GM12878 (cell line): ENCODE data around the gene EFNA2. TPM values are rescaled to one million over a fixed set of nuclear protein-coding genes. Genes with fewer than 3 reads are reported as not detected.

ENCODE experiments used
- ATAC-seq: fragments of 200-7000 bp; cut with Tn5 transposase; 3 replicates; pipeline ENCODE4 v1.9.1; 2020; ENCODE audit warnings: mild to moderate bottlenecking, moderate library complexity
- BruUV-seq: library from RNA; stranded (reverse); fragments of 400-500 nt; replicated peaks from 2 replicates; lab custom pipeline; 2021; lab: Mats Ljungman, UMichigan
- CTCF ChIA-PET: fragments of 300-600 bp; sonication (Branson Sonifier 250); formaldehyde crosslinking; extraction: SDS; loops from one replicate; lab custom pipeline; 2021; ENCODE audit warnings: inconsistent platforms; lab: Yijun Ruan, JAX
- POLR2A ChIA-PET: fragments of 350-600 bp; formaldehyde crosslinking; extraction: SDS; loops from one replicate; lab custom pipeline; 2021; ENCODE audit warnings: inconsistent platforms; lab: Charles Lee
- RAD21 ChIA-PET: fragments of 300-600 bp; sonication (Branson Sonifier 250); formaldehyde crosslinking; loops from one replicate; lab custom pipeline; 2023; ENCODE audit warnings: antibody characterized with exemption; ENCODE audit not compliant: unreplicated experiment; lab: Charles Lee
- SMC1A ChIA-PET: fragments of 300-600 bp; sonication (Branson Sonifier 250); formaldehyde crosslinking; loops from one replicate; lab custom pipeline; 2023; ENCODE audit not compliant: unreplicated experiment, uncharacterized antibody; lab: Charles Lee
- DNase-seq: peaks from one replicate; pipeline ENCODE4 v3.0.0-alpha.2; 2011; ENCODE audit warnings: low read depth, low spot score
- FAIRE-seq: peaks from 3 replicates; lab custom pipeline; 2011; peaks lifted over from hg19 to GRCh38; lab: Jason Lieb, UNC
- H2AFZ ChIP-seq: 2 replicates; pipeline ENCODE4 v1.6.0; 2011; ENCODE audit warnings: low read depth, low read length, control low read depth; ENCODE audit not compliant: control insufficient read depth
- H3K27ac ChIP-seq: 2 replicates; pipeline ENCODE4 v1.5.1; 2011; ENCODE audit warnings: control low read depth; ENCODE audit not compliant: control insufficient read depth, insufficient read depth
- H3K27me3 ChIP-seq, 2 experiments: replicated peaks in 1 of 2; 2 replicates each; pipeline versions ENCODE4 v1.6.0 to v1.6.1; 2011; ENCODE audit warnings: low read length in 1 of 2; ENCODE audit not compliant: control insufficient read depth in 2 of 2, insufficient read depth in 2 of 2
- H3K36me3 ChIP-seq, 2 experiments: 2 replicates each; pipeline ENCODE4 v1.5.1; 2011; ENCODE audit warnings: low read length in 1 of 2; ENCODE audit not compliant: control insufficient read depth in 2 of 2, insufficient read depth in 2 of 2
- H3K4me1 ChIP-seq: 2 replicates; pipeline ENCODE4 v1.6.1; 2011; ENCODE audit warnings: mild to moderate bottlenecking, low read length, moderate library complexity, mixed read lengths; ENCODE audit not compliant: control insufficient read depth, insufficient read depth
- H3K4me2 ChIP-seq: 2 replicates; pipeline ENCODE4 v1.6.0; 2011; ENCODE audit warnings: control low read depth; ENCODE audit not compliant: control insufficient read depth, insufficient read depth
- H3K4me3 ChIP-seq: fragments of 200-600 bp; sonication (generic); 2 replicates; pipeline ENCODE4 v1.5.1; 2016
- H3K79me2 ChIP-seq: 2 replicates; pipeline ENCODE4 v1.6.0; 2011; ENCODE audit warnings: low read length; ENCODE audit not compliant: control insufficient read depth, insufficient read depth
- H3K9ac ChIP-seq: 2 replicates; pipeline ENCODE4 v1.8.0; 2011; ENCODE audit warnings: low read length, control low read depth, mixed read lengths; ENCODE audit not compliant: control insufficient read depth, insufficient read depth
- H3K9me3 ChIP-seq: replicated peaks from 3 replicates; pipeline ENCODE4 v1.5.1; 2011; ENCODE audit warnings: mild to moderate bottlenecking, low read length; ENCODE audit not compliant: control insufficient read depth, insufficient read depth
- H4K20me1 ChIP-seq: 2 replicates; pipeline ENCODE4 v1.6.0; 2011; ENCODE audit not compliant: control insufficient read depth, insufficient read depth
- BACH1 ChIP-seq: fragments of 450-650 bp; IDR thresholded peaks from 2 replicates; pipeline ENCODE4 v1.6.1; 2017; ENCODE audit warnings: mild to moderate bottlenecking, borderline replicate concordance
- HCFC1 ChIP-seq: fragments of 150-350 bp; IDR thresholded peaks from 2 replicates; pipeline ENCODE4 v1.6.1; 2014; ENCODE audit warnings: low read length
- IKZF2 ChIP-seq, 2 experiments: fragments of 450-650 bp; IDR thresholded peaks; 2 replicates each; pipeline ENCODE4 v1.6.1; 2017; ENCODE audit warnings: mild to moderate bottlenecking in 2 of 2, moderate library complexity in 2 of 2
- JUNB ChIP-seq: IDR thresholded peaks from 2 replicates; pipeline ENCODE4 v1.6.1; 2016; ENCODE audit warnings: antibody characterized with exemption, mild to moderate bottlenecking
- MEF2A ChIP-seq: IDR thresholded peaks from 2 replicates; pipeline ENCODE4 v1.6.1; 2011; ENCODE audit warnings: low read depth, mild to moderate bottlenecking, low read length, moderate library complexity; ENCODE audit not compliant: insufficient read depth
- MXI1 ChIP-seq: fragments of 150-350 bp; IDR thresholded peaks from 2 replicates; pipeline ENCODE4 v1.6.1; 2011; ENCODE audit warnings: low read depth, mild to moderate bottlenecking, inconsistent platforms, low read length, improper control_type of control experiment
- NBN ChIP-seq: fragments of 450-650 bp; IDR thresholded peaks from 2 replicates; pipeline ENCODE4 v1.6.1; 2016
- NFYA ChIP-seq: IDR thresholded peaks from 2 replicates; pipeline ENCODE4 v1.6.1; 2011; ENCODE audit warnings: low read depth, mild to moderate bottlenecking, low read length, improper control_type of control experiment, borderline replicate concordance
- PML ChIP-seq: IDR thresholded peaks from 2 replicates; pipeline ENCODE4 v1.6.1; 2012; ENCODE audit warnings: low read length, inconsistent platforms
- POLR2A ChIP-seq: IDR thresholded peaks from 2 replicates; pipeline ENCODE4 v1.6.1; 2011; ENCODE audit warnings: low read depth, mild to moderate bottlenecking, low read length
- POLR2AphosphoS5 ChIP-seq: IDR thresholded peaks from 2 replicates; pipeline ENCODE4 v1.6.1; 2011; ENCODE audit warnings: mild to moderate bottlenecking, low read length, inconsistent platforms
- RBBP5 ChIP-seq: fragments of 200-600 bp; sonication (generic); conservative IDR thresholded peaks from 2 replicates; pipeline ENCODE4 v1.6.1; 2016
- STAT1 ChIP-seq: fragments of 450-650 bp; conservative IDR thresholded peaks from 2 replicates; pipeline ENCODE4 v1.6.1; 2014; ENCODE audit warnings: antibody characterized with exemption, mild to moderate bottlenecking
- SUPT20H ChIP-seq: IDR thresholded peaks from 2 replicates; pipeline ENCODE4 v1.6.1; 2011; ENCODE audit warnings: low read depth, mild to moderate bottlenecking, low read length, moderate library complexity, borderline replicate concordance; ENCODE audit not compliant: control insufficient read depth
- USF2 ChIP-seq: IDR thresholded peaks from 2 replicates; pipeline ENCODE4 v1.6.1; 2011; ENCODE audit warnings: low read depth, low read length, improper control_type of control experiment, borderline replicate concordance
- ZNF622 ChIP-seq: fragments of 450-650 bp; IDR thresholded peaks from 2 replicates; pipeline ENCODE4 v1.6.1; 2017; ENCODE audit warnings: mild to moderate bottlenecking, inconsistent platforms
- WGBS: methylation state at CpG from one replicate; pipeline ENCODE4 v1.1.6; 2016; ENCODE audit warnings: low lambda C conversion rate; ENCODE audit not compliant: insufficient replicate concordance, insufficient coverage; ENCODE audit errors: missing lambda C conversion rate; 5-methylcytosine and 5-hydroxymethylcytosine counted together
- in situ Hi-C: fragments of 300-500 bp; cut with MboI; formaldehyde crosslinking; loops from 9 replicates; pipeline ENCODE4 v1.14.3; 2018; ENCODE audit warnings: mixed read lengths
- intact Hi-C: fragments of 100-400 bp; cut with micrococcal nuclease; formaldehyde crosslinking; loops from one replicate; pipeline ENCODE4 v1.14.2; 2022; ENCODE audit not compliant: unreplicated experiment
- polyA plus RNA-seq, 11 experiments: library from polyadenylated mRNA; depleted of rRNA in 4 of 11; unstranded in 6 of 11; stranded (reverse) in 5 of 11; fragments of >200 nt; fragmentation: Nextera tagmentation in 4 of 11; fragmentation: Illumina TruSeq in 1 of 11; extraction: Ambion mirVana in 4 of 11; extraction: Trizol in 1 of 11; gene quantifications; 1 replicate in 1 of 11; 2 replicates in 10 of 11; pipeline versions ENCODE4 v1.2.1 to v1.2.3, GENCODE V29; 2011 to 2016; ENCODE audit warnings: inconsistent platforms in 2 of 11, missing spikeins in 2 of 11, low read depth in 1 of 11
- total RNA-seq, 4 experiments: library from RNA; depleted of rRNA in 3 of 4; stranded (reverse); fragments of >200 nt in 3 of 4; fragmentation: Illumina TruSeq in 1 of 4; extraction: Trizol in 1 of 4; gene quantifications; 2 replicates each; pipeline versions ENCODE4 v1.2.1 to v1.2.3, GENCODE V29; 2013 to 2021
- TF ChIP-seq, protein P1 (sequence below): IDR thresholded peaks from 2 replicates; pipeline ENCODE4 v1.6.1; 2012; ENCODE audit warnings: mild to moderate bottlenecking, low read depth, low read length
- TF ChIP-seq, protein P2 (sequence below): fragments of 450-650 bp; IDR thresholded peaks from 2 replicates; pipeline ENCODE4 v1.6.1; 2018; ENCODE audit warnings: borderline replicate concordance, mild to moderate bottlenecking; ENCODE audit not compliant: partially characterized antibody

EFNA2 gene
- total and polyA plus RNA-seq, 10 of the 15 experiments (the other 5 are each of a cell fraction or from before 2014, with no cell fraction given): not detected

GRCh38 chr19:1258163-1258492 is 27.5 kb upstream of the EFNA2 start:
- Histone ChIP-seq H3K27ac (peak overlapping the region; percentile 96), H3K9me3 (no peaks in the 10 kb centered on the region), H4K20me1 (no peaks in the 10 kb centered on the region), H3K4me2 (peak overlapping the region; percentile 98), H3K36me3 (peaks cover 14 to 29% of the 10 kb centered on the region in 2 experiments; a peak in 3 of 4 replicates), H3K4me3 (peak overlapping the region; percentile 68; the same call in 1 of the 2 replicates)
- POLR2A ChIA-PET: interaction anchor here (0.6 to 2.4 kb wide), 6 partner anchors 8 to 479 kb away, joined by 3 to 12 read pairs (median 4); no protein-coding TSS in a partner anchor
- ATAC-seq: no peak
- in situ Hi-C loops: no loop called here
- no peak for FAIRE-seq
- CTCF ChIA-PET: interaction anchor here (1.0 to 2.2 kb wide), 2 partner anchors 8 to 14 kb away, joined by 4 to 10 read pairs; no protein-coding TSS in a partner anchor
- SMC1A ChIA-PET: interaction anchor here (0.6 to 1.4 kb wide), 2 partner anchors 8 to 229 kb away, joined by 3 to 4 read pairs; no protein-coding TSS in a partner anchor
- TF ChIP-seq HCFC1: no peak
- no peak for TF ChIP-seq JUNB
- no peak for TF ChIP-seq STAT1
- TF ChIP-seq, protein P1, sequence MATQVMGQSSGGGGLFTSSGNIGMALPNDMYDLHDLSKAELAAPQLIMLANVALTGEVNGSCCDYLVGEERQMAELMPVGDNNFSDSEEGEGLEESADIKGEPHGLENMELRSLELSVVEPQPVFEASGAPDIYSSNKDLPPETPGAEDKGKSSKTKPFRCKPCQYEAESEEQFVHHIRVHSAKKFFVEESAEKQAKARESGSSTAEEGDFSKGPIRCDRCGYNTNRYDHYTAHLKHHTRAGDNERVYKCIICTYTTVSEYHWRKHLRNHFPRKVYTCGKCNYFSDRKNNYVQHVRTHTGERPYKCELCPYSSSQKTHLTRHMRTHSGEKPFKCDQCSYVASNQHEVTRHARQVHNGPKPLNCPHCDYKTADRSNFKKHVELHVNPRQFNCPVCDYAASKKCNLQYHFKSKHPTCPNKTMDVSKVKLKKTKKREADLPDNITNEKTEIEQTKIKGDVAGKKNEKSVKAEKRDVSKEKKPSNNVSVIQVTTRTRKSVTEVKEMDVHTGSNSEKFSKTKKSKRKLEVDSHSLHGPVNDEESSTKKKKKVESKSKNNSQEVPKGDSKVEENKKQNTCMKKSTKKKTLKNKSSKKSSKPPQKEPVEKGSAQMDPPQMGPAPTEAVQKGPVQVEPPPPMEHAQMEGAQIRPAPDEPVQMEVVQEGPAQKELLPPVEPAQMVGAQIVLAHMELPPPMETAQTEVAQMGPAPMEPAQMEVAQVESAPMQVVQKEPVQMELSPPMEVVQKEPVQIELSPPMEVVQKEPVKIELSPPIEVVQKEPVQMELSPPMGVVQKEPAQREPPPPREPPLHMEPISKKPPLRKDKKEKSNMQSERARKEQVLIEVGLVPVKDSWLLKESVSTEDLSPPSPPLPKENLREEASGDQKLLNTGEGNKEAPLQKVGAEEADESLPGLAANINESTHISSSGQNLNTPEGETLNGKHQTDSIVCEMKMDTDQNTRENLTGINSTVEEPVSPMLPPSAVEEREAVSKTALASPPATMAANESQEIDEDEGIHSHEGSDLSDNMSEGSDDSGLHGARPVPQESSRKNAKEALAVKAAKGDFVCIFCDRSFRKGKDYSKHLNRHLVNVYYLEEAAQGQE: no peak
- TF ChIP-seq NBN: no peak
- TF ChIP-seq USF2: no peak
- no peak for TF ChIP-seq PML
- no peak for TF ChIP-seq SUPT20H
- TF ChIP-seq, protein P2, sequence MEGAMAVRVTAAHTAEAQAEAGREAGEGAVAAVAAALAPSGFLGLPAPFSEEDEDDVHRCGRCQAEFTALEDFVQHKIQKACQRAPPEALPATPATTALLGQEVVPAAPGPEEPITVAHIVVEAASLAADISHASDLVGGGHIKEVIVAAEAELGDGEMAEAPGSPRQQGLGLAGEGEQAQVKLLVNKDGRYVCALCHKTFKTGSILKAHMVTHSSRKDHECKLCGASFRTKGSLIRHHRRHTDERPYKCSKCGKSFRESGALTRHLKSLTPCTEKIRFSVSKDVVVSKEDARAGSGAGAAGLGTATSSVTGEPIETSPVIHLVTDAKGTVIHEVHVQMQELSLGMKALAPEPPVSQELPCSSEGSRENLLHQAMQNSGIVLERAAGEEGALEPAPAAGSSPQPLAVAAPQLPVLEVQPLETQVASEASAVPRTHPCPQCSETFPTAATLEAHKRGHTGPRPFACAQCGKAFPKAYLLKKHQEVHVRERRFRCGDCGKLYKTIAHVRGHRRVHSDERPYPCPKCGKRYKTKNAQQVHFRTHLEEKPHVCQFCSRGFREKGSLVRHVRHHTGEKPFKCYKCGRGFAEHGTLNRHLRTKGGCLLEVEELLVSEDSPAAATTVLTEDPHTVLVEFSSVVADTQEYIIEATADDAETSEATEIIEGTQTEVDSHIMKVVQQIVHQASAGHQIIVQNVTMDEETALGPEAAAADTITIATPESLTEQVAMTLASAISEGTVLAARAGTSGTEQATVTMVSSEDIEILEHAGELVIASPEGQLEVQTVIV: no peak
- no peak for TF ChIP-seq ZNF622
- TF ChIP-seq IKZF2 (IDR thresholded peaks at IDR 0.05): peak; percentile 18 to 20; a peak in 1 of 4 replicates
- peak; percentile 61 for TF ChIP-seq POLR2A
- TF ChIP-seq MXI1: no peak
- peak; percentile 38; the same call in 1 of the 2 replicates for TF ChIP-seq POLR2AphosphoS5
- no peak for TF ChIP-seq MEF2A
- 0 out of 2 replicates have a peak, but pooled peaks have one; percentile 21 for TF ChIP-seq BACH1
- TF ChIP-seq RBBP5: no peak
- no peak for TF ChIP-seq NFYA
- TF ChIP-seq, all 136 proteins: peak for 4
- WGBS: 26% methylated on average over 7 of the region's 8 CpGs
- RAD21 ChIA-PET: interaction anchor here (0.6 to 1.8 kb wide), 3 partner anchors 9 to 170 kb away, joined by 3 to 6 read pairs (median 4); no protein-coding TSS in a partner anchor
- BruUV-seq: TSS peak; percentile 61
- no peaks in the 10 kb centered on the region for H3K27me3 ChIP-seq
- intact Hi-C loops: no loop called here
- DNase-seq: no peak
- peak overlapping the region; percentile 78 for H3K9ac ChIP-seq
- H3K4me1 ChIP-seq: peaks cover 34% of the 10 kb centered on the region
- no peak overlapping the region for H2AFZ ChIP-seq
- H3K79me2 ChIP-seq: peaks cover 55% of the 10 kb centered on the region
